ENCODE measurements around the gene CDC42EP3.

Gene CDC42EP3

DNA sequence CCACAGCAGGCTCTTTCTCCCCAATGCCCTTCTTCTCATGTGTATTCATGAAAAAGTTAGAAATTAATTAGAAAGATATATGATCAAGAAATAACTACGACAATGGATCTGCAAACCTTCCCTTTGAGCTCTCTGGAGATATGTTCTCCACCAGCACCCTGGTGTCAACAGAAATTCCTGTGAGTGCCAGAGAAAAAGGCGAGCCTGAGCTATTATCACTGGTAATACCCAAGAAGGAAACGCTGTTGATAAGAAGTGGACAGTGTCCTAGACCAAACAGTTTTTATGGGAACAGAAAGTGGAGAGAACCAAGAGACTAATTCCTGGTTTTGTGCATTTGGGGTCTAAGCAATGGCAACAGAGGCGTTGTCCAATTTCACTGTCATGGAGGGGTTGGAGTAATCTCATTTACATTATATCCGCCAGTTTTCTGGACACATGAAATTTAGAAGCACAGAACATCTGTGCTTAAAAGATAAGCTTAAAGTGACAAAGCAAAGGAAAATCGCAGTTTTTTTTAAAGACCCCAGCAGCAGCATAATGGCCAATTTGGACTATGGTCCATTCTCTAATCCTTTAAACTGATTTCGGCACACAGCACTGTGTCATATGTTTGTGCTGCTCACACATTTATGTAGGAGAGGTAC is 47.2 kb upstream of the CDC42EP3 start:
- no peak for DNase-seq
- H3K27me3 ChIP-seq (replicated peaks; ENCODE audit: insufficient read depth, low read length): no peaks in the 10 kb centered on the region; the same call in 1 of the 2 replicates
- H3K4me2 ChIP-seq (ENCODE audit: low read depth, low read length): no peak overlapping the region
- no peaks in the 10 kb centered on the region for H3K79me2 ChIP-seq (ENCODE audit: low read length)
- H2AFZ ChIP-seq (ENCODE audit: low read length): no peak overlapping the region
- no peaks in the 10 kb centered on the region for H3K36me3 ChIP-seq (replicated peaks; ENCODE audit: insufficient read depth, low read length)
- peaks cover 6% of the 10 kb centered on the region for H3K4me1 ChIP-seq (ENCODE audit: low read length)
- no peaks in the 10 kb centered on the region for H3K9me3 ChIP-seq (replicated peaks; ENCODE audit: insufficient read depth, low read length)
- no peak overlapping the region for H3K27ac ChIP-seq (ENCODE audit: low read length)
- H3K9ac ChIP-seq (ENCODE audit: low read length): no peak overlapping the region
- H3K4me3 ChIP-seq (ENCODE audit: low read length): no peak overlapping the region
- no peaks in the 10 kb centered on the region for H4K20me1 ChIP-seq (ENCODE audit: insufficient read depth, low read length)
- H3K9me2 ChIP-seq (replicated peaks; ENCODE audit: insufficient read depth, low read length): no peaks in the 10 kb centered on the region
- no peaks in the 10 kb centered on the region for H3F3A ChIP-seq (ENCODE audit: insufficient read depth, low read length)
- TF ChIP-seq, protein P1, sequence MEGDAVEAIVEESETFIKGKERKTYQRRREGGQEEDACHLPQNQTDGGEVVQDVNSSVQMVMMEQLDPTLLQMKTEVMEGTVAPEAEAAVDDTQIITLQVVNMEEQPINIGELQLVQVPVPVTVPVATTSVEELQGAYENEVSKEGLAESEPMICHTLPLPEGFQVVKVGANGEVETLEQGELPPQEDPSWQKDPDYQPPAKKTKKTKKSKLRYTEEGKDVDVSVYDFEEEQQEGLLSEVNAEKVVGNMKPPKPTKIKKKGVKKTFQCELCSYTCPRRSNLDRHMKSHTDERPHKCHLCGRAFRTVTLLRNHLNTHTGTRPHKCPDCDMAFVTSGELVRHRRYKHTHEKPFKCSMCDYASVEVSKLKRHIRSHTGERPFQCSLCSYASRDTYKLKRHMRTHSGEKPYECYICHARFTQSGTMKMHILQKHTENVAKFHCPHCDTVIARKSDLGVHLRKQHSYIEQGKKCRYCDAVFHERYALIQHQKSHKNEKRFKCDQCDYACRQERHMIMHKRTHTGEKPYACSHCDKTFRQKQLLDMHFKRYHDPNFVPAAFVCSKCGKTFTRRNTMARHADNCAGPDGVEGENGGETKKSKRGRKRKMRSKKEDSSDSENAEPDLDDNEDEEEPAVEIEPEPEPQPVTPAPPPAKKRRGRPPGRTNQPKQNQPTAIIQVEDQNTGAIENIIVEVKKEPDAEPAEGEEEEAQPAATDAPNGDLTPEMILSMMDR (IDR thresholded peaks at IDR 0.05; ENCODE audit: low read length): no peak
- TF ChIP-seq EZH2phosphoT487 (IDR thresholded peaks at IDR 0.05; ENCODE audit: low read length) (no peak), EZH2 (optimal IDR thresholded peaks at IDR 0.05; ENCODE audit: low read depth, low read length) (no peak)

DNA sequence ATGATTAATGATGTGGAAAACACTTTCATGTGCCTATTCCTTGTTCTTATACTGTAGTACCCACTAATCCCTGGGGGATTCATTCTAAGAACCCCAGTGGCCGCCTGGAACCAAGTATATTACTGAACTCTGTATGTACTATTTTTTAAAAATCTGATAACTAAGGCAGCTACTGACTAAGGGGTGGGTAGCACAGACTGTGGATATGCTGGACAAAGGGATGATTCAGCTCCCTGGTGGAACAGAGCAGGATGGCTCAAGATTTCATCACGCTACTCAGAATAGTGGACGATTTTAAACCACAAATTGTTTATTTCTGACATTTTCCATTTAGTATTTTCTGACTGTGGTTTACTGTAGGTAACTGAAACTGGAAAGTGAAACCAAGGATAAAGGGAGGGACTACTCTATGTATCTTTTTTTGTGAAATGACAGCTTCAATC is 41.8 kb upstream of the CDC42EP3 start:
- TF ChIP-seq EZH2 (optimal IDR thresholded peaks at IDR 0.05; ENCODE audit: low read depth, low read length) (no peak), EZH2phosphoT487 (IDR thresholded peaks at IDR 0.05; ENCODE audit: low read length) (no peak)
- TF ChIP-seq, protein P1 (IDR thresholded peaks at IDR 0.05; ENCODE audit: low read length): no peak

DNA sequence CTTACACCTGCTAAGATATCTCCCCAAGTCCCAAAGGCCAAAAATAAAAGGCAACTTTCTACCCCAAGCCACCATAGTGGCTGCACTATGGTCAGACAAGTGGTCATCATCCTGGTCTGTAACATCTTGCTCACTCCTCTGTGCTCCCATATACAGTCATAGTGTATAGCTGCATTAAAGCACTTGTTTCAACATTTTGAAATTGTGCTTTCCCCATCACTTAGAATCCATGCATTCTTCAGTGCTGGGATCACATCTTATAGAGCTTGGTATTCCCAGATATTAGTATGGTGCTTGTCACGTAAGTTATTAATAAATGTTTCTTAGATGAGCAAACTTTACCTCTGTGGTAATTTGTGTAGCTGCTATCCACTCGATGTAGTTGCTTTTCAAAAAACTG is 40.4 kb upstream of the CDC42EP3 start:
- H3K4me1 ChIP-seq (ENCODE audit: low read length): peaks cover 44% of the 10 kb centered on the region
- H3K9ac ChIP-seq (ENCODE audit: low read length): no peak overlapping the region
- 0 out of 2 replicates have a peak, but pooled peaks cover 3% of the 10 kb centered on the region for H3F3A ChIP-seq (ENCODE audit: insufficient read depth, low read length)
- no peaks in the 10 kb centered on the region for H3K9me3 ChIP-seq (replicated peaks; ENCODE audit: insufficient read depth, low read length)
- no peak overlapping the region for H3K4me3 ChIP-seq (ENCODE audit: low read length)
- H3K36me3 ChIP-seq (replicated peaks; ENCODE audit: insufficient read depth, low read length): no peaks in the 10 kb centered on the region
- H3K9me2 ChIP-seq (replicated peaks; ENCODE audit: insufficient read depth, low read length): no peaks in the 10 kb centered on the region
- no peak for DNase-seq
- no peaks in the 10 kb centered on the region; the same call in 1 of the 2 replicates for H3K27me3 ChIP-seq (replicated peaks; ENCODE audit: insufficient read depth, low read length)
- peak overlapping the region; percentile 13; the same call in 1 of the 2 replicates for H3K27ac ChIP-seq (ENCODE audit: low read length)
- no peaks in the 10 kb centered on the region for H4K20me1 ChIP-seq (ENCODE audit: insufficient read depth, low read length)
- H3K79me2 ChIP-seq (ENCODE audit: low read length): no peaks in the 10 kb centered on the region
- no peak for TF ChIP-seq EZH2 (optimal IDR thresholded peaks at IDR 0.05; ENCODE audit: low read depth, low read length)
- TF ChIP-seq, protein P1 (IDR thresholded peaks at IDR 0.05; ENCODE audit: low read length): no peak
- no peak for TF ChIP-seq EZH2phosphoT487 (IDR thresholded peaks at IDR 0.05; ENCODE audit: low read length)
- no peak overlapping the region for H2AFZ ChIP-seq (ENCODE audit: low read length)
- peak overlapping the region; percentile 39 for H3K4me2 ChIP-seq (ENCODE audit: low read depth, low read length)

More for the DNA sequence above, 41.8 kb upstream of the CDC42EP3 start:
- Histone ChIP-seq H3K27ac (ENCODE audit: low read length) (no peak overlapping the region), H3K79me2 (ENCODE audit: low read length) (no peaks in the 10 kb centered on the region), H2AFZ (ENCODE audit: low read length) (no peak overlapping the region), H3F3A (ENCODE audit: insufficient read depth, low read length) (no peaks in the 10 kb centered on the region), H3K9me2 (replicated peaks; ENCODE audit: insufficient read depth, low read length) (no peaks in the 10 kb centered on the region), H3K9ac (ENCODE audit: low read length) (no peak overlapping the region), H3K4me2 (ENCODE audit: low read depth, low read length) (peak overlapping the region; percentile 48), H4K20me1 (ENCODE audit: insufficient read depth, low read length) (no peaks in the 10 kb centered on the region), H3K36me3 (replicated peaks; ENCODE audit: insufficient read depth, low read length) (no peaks in the 10 kb centered on the region), H3K9me3 (replicated peaks; ENCODE audit: insufficient read depth, low read length) (no peaks in the 10 kb centered on the region), H3K27me3 (replicated peaks; ENCODE audit: insufficient read depth, low read length) (no peaks in the 10 kb centered on the region; the same call in 1 of the 2 replicates), H3K4me1 (ENCODE audit: low read length) (peaks cover 30% of the 10 kb centered on the region), H3K4me3 (ENCODE audit: low read length) (no peak overlapping the region)
- peak; percentile 72 for DNase-seq

Measured in MM.1S (cell line).